ENCODE results near the gene PYROXD2. TPM values are rescaled to one million over a fixed set of nuclear protein-coding genes. Genes with fewer than 3 reads are reported as not detected.

PYROXD2 gene
- total RNA-seq, 1 experiment from 2014 or later = 2.3 TPM

- no peaks in the 10 kb centered on the region for H3K4me1 ChIP-seq (ENCODE audit: control insufficient read depth, insufficient read depth, low read length)
- BruUV-seq (replicated peaks) = no TSS peak
- H3K4me3 ChIP-seq (ENCODE audit: low read depth in 2 of 2, low read length in 2 of 2) = no peak overlapping the region
- ATAC-seq = no peak
- ChIA-PET CTCF (interaction anchor here (1.1 kb wide), 1 partner anchor 45 kb away, joined by 4 read pairs; no protein-coding TSS in a partner anchor), POLR2A (no interaction called here)
- intact Hi-C loops (cut with micrococcal nuclease; ENCODE audit: unreplicated experiment) = no loop called here
- no peaks in the 10 kb centered on the region for H3K9me3 ChIP-seq (ENCODE audit: control insufficient read depth, insufficient read depth, low read depth, low read length)
- TF ChIP-seq SIN3A (IDR thresholded peaks at IDR 0.05; ENCODE audit: borderline replicate concordance, insufficient read depth, low read depth, low read length) = no peak
- H3K27me3 ChIP-seq (ENCODE audit: control insufficient read depth, insufficient read depth, low read length) = no peaks in the 10 kb centered on the region
- no peak overlapping the region for H3K27ac ChIP-seq (ENCODE audit: low read length)
- in situ Hi-C loops (cut with HindIII; ENCODE audit: low pct_unique_long_range_greater_than_20kb, low sequenced_read_pairs) = no loop called here
- no peak for DNase-seq (ENCODE audit: low read depth, low spot score)
- no peaks in the 10 kb centered on the region; the same call in none of the 2 replicates for H3K36me3 ChIP-seq (ENCODE audit: control insufficient read depth, insufficient read depth, low read length)
Observed at GRCh38 chr10:98422182-98422581, 7.2 kb upstream of the PYROXD2 start.

GRCh38 chr10:98420786-98421185, 5.8 kb upstream of the PYROXD2 start:
- POLR2A ChIA-PET = no interaction called here
- BruUV-seq (replicated peaks) = no TSS peak
- ATAC-seq (no peak), DNase-seq (ENCODE audit: low read depth, low spot score) (no peak)
- intact Hi-C loops (cut with micrococcal nuclease; ENCODE audit: unreplicated experiment) (no loop called here), in situ Hi-C loops (cut with HindIII; ENCODE audit: low pct_unique_long_range_greater_than_20kb, low sequenced_read_pairs) (no loop called here)
- Histone ChIP-seq H3K9me3 (ENCODE audit: control insufficient read depth, insufficient read depth, low read depth, low read length) (no peaks in the 10 kb centered on the region), H3K27me3 (ENCODE audit: control insufficient read depth, insufficient read depth, low read length) (no peaks in the 10 kb centered on the region), H3K27ac (ENCODE audit: low read length) (no peak overlapping the region), H3K4me3 (ENCODE audit: low read depth in 2 of 2, low read length in 2 of 2) (no peak overlapping the region), H3K36me3 (ENCODE audit: control insufficient read depth, insufficient read depth, low read length) (no peaks in the 10 kb centered on the region; the same call in none of the 2 replicates), H3K4me1 (ENCODE audit: control insufficient read depth, insufficient read depth, low read length) (peaks cover 6% of the 10 kb centered on the region)
- TF ChIP-seq CTCF (IDR thresholded peaks at IDR 0.05) (no peak), POLR2AphosphoS5 (IDR thresholded peaks at IDR 0.05; ENCODE audit: low read depth, low read length) (no peak), REST (IDR thresholded peaks at IDR 0.05; ENCODE audit: insufficient read depth in 1 of 2, low read depth in 2 of 2, low read length in 1 of 2) (no peak), SIN3A (IDR thresholded peaks at IDR 0.05; ENCODE audit: borderline replicate concordance, insufficient read depth, low read depth, low read length) (no peak), TCF7L2 (IDR thresholded peaks at IDR 0.05; ENCODE audit: low read depth, low read length) (no peak)
- CTCF ChIA-PET = no interaction called here

GRCh38 chr10:98419469-98420261, 4.7 kb upstream of the PYROXD2 start:
- POLR2A ChIA-PET = interaction anchor here (0.7 kb wide), 1 partner anchor 9 kb away, joined by 4 read pairs; no protein-coding TSS in a partner anchor
- H3K9me3 ChIP-seq (ENCODE audit: control insufficient read depth, insufficient read depth, low read depth, low read length) = no peaks in the 10 kb centered on the region

More at GRCh38 chr10:98419469-98420261, 4.7 kb upstream of the PYROXD2 start:
- no TSS peak for BruUV-seq (replicated peaks)
- TF ChIP-seq SIN3A (IDR thresholded peaks at IDR 0.05; ENCODE audit: borderline replicate concordance, insufficient read depth, low read depth, low read length) = no peak
- TF ChIP-seq POLR2AphosphoS5 (IDR thresholded peaks at IDR 0.05; ENCODE audit: low read depth, low read length) = no peak
- TF ChIP-seq TCF7L2 (IDR thresholded peaks at IDR 0.05; ENCODE audit: low read depth, low read length) = no peak
- TF ChIP-seq REST (IDR thresholded peaks at IDR 0.05; ENCODE audit: insufficient read depth in 1 of 2, low read depth in 2 of 2, low read length in 1 of 2) = no peak
- no peak for TF ChIP-seq CTCF (IDR thresholded peaks at IDR 0.05)
- intact Hi-C loops (cut with micrococcal nuclease; ENCODE audit: unreplicated experiment) (no loop called here), in situ Hi-C loops (cut with HindIII; ENCODE audit: low pct_unique_long_range_greater_than_20kb, low sequenced_read_pairs) (no loop called here)
- H3K27ac ChIP-seq (ENCODE audit: low read length) = no peak overlapping the region
- no peaks in the 10 kb centered on the region; the same call in none of the 2 replicates for H3K36me3 ChIP-seq (ENCODE audit: control insufficient read depth, insufficient read depth, low read length)
- no peak for DNase-seq (ENCODE audit: low read depth, low spot score)
- ATAC-seq = no peak
- CTCF ChIA-PET = interaction anchor here (0.5 kb wide), 1 partner anchor 868 kb away, joined by 3 read pairs; no protein-coding TSS in a partner anchor
- no peaks in the 10 kb centered on the region for H3K27me3 ChIP-seq (ENCODE audit: control insufficient read depth, insufficient read depth, low read length)
- no peak overlapping the region for H3K4me3 ChIP-seq (ENCODE audit: low read depth in 2 of 2, low read length in 2 of 2)
- peaks cover 15% of the 10 kb centered on the region for H3K4me1 ChIP-seq (ENCODE audit: control insufficient read depth, insufficient read depth, low read length)
